ENCODE results near the gene DIAPH3. TPM values are rescaled to one million over a fixed set of nuclear protein-coding genes. Genes with fewer than 3 reads are reported as not detected.

DIAPH3 gene
- total and polyA plus RNA-seq, 2 of the 8 experiments (the other 6 are each of a cell fraction or from before 2014, with no cell fraction given) = 8.0 to 30.8 TPM

GRCh38 chr13:60170414-60170813 lies 6.7 kb upstream of the DIAPH3 start:
- no peaks in the 10 kb centered on the region for H3K79me1 ChIP-seq (ENCODE audit: low read depth, low read length)
- TF ChIP-seq CTBP2 (IDR thresholded peaks at IDR 0.05; ENCODE audit: borderline replicate concordance, insufficient read depth, insufficient read length, low read length) (no peak), FOSL1 (IDR thresholded peaks at IDR 0.05; ENCODE audit: insufficient read depth, low read depth, low read length) (no peak), RAD21 (IDR thresholded peaks at IDR 0.05 in 1 of 2, conservative IDR thresholded peaks at IDR 0.05 in 1 of 2; ENCODE audit: low read depth in 2 of 2, low read length in 2 of 2) (no peak), POLR2A (IDR thresholded peaks at IDR 0.05; ENCODE audit: control extremely low read depth in 1 of 2, low read depth in 2 of 2, low read length in 2 of 2) (no peak), SUZ12 (IDR thresholded peaks at IDR 0.05; ENCODE audit: low read length) (no peak), BRCA1 (IDR thresholded peaks at IDR 0.05; ENCODE audit: low read depth, low read length) (no peak), SIX5 (IDR thresholded peaks at IDR 0.05; ENCODE audit: low read depth, low read length) (no peak), RXRA (IDR thresholded peaks at IDR 0.05; ENCODE audit: insufficient read depth, low read depth, low read length) (no peak), TAF1 (IDR thresholded peaks at IDR 0.05; ENCODE audit: low read depth, low read length) (no peak), CREB1 (IDR thresholded peaks at IDR 0.05) (no peak), SRF (IDR thresholded peaks at IDR 0.05; ENCODE audit: low read depth, low read length) (no peak), HDAC2 (IDR thresholded peaks at IDR 0.05; ENCODE audit: borderline replicate concordance in 1 of 2, low read depth in 2 of 2, low read length in 2 of 2) (no peak), MAFK (IDR thresholded peaks at IDR 0.05; ENCODE audit: low read depth, low read length) (no peak), SP4 (IDR thresholded peaks at IDR 0.05; ENCODE audit: low read length) (no peak), GABPA (IDR thresholded peaks at IDR 0.05; ENCODE audit: borderline replicate concordance, insufficient read depth, low read length) (no peak)

More at GRCh38 chr13:60170414-60170813, 6.7 kb upstream of the DIAPH3 start:
- Histone ChIP-seq H2BK15ac (ENCODE audit: low read length) (no peak overlapping the region), H3K36me3 (ENCODE audit: control insufficient read depth in 2 of 4, insufficient read depth in 4 of 4, low read length in 3 of 4) (no peaks in the 10 kb centered on the region), H2BK12ac (ENCODE audit: low read depth, low read length) (no peak overlapping the region), H2AFZ (ENCODE audit: low read length) (no peak overlapping the region), H4K8ac (ENCODE audit: extremely low read depth, insufficient read depth, low read length) (no peak overlapping the region), H2BK5ac (ENCODE audit: low read depth, low read length) (no peak overlapping the region), H3K9me3 (ENCODE audit: insufficient read depth in 2 of 2, low read depth in 1 of 2, low read length in 1 of 2) (no peaks in the 10 kb centered on the region), H2BK120ac (replicated peaks; ENCODE audit: low read depth, low read length) (no peak overlapping the region), H3K56ac (replicated peaks; ENCODE audit: insufficient read length, low read depth, low read length) (no peak overlapping the region), H3K23me2 (ENCODE audit: low read depth, low read length) (no peaks in the 10 kb centered on the region), H2AK5ac (ENCODE audit: low read depth, low read length) (no peak overlapping the region), H3K18ac (ENCODE audit: extremely low read depth, low read length) (no peak overlapping the region), H3K23ac (ENCODE audit: insufficient read length) (no peak overlapping the region), H3K4ac (replicated peaks; ENCODE audit: insufficient read length, low read depth, low read length) (no peak overlapping the region), H3K4me3 (ENCODE audit: extremely low read depth in 1 of 4, insufficient read depth in 2 of 4, low read depth in 3 of 4, low read length in 4 of 4) (no peak overlapping the region), H3K27me3 (replicated peaks in 1 of 4; ENCODE audit: control insufficient read depth in 3 of 4, extremely low read depth in 1 of 4, insufficient read depth in 3 of 4, low read length in 3 of 4) (no peaks in the 10 kb centered on the region), H3K4me1 (replicated peaks in 1 of 4; ENCODE audit: control insufficient read depth in 3 of 4, insufficient read depth in 4 of 4, low read length in 3 of 4) (peaks cover 0 to 3% (median 1%) of the 10 kb centered on the region in 4 experiments; a peak in 3 of 7 replicates), H3K4me2 (ENCODE audit: insufficient read depth in 1 of 2, low read depth in 2 of 2, low read length in 2 of 2) (no peak overlapping the region), H3K14ac (ENCODE audit: insufficient read length) (no peak overlapping the region), H4K20me1 (replicated peaks in 1 of 2; ENCODE audit: control insufficient read depth in 1 of 2, insufficient read depth in 2 of 2, low read length in 2 of 2) (no peaks in the 10 kb centered on the region), H3K9ac (replicated peaks in 1 of 4; ENCODE audit: extremely low read depth in 1 of 4, low read depth in 3 of 4, low read length in 3 of 4) (no peak overlapping the region), H2BK20ac (ENCODE audit: low read length) (no peak overlapping the region), H4K91ac (replicated peaks; ENCODE audit: insufficient read length, low read length) (no peak overlapping the region), H3K27ac (ENCODE audit: low read depth, low read length) (no peak overlapping the region), H4K5ac (ENCODE audit: insufficient read length, low read depth, low read length) (no peak overlapping the region), H3K79me2 (ENCODE audit: control insufficient read depth in 1 of 2, insufficient read depth in 2 of 2, low read length in 2 of 2) (no peaks in the 10 kb centered on the region; a peak in 1 of 4 replicates)
- FAIRE-seq (no peak), DNase-seq (ENCODE audit: low read depth in 1 of 2, low spot score in 2 of 2) (no peak)
- CTCF ChIA-PET (ENCODE audit: partially characterized antibody) = interaction anchor here (0.6 to 1.2 kb wide), 3 partner anchors 26 to 778 kb away, joined by 3 read pairs; no protein-coding TSS in a partner anchor
- WGBS, 2 experiments (ENCODE audit: extremely low coverage in 1 of 2, insufficient coverage in 1 of 2, insufficient read length in 1 of 2, insufficient replicate concordance in 2 of 2, low coverage in 1 of 2, low lambda C conversion rate in 2 of 2, missing lambda C conversion rate in 1 of 2) = 100% methylated on average over 2 of the region's 3 CpGs; no CpG with 5 or more reads in 1 of the 2 experiments
- POLR2A ChIA-PET (ENCODE audit: partially characterized antibody) = no interaction called here

All from H1 (cell line).